ENCODE measurements around the gene HSF5.

- no peak for TF ChIP-seq EZH2 (IDR thresholded peaks at IDR 0.05)
- no peak for TF ChIP-seq POLR2AphosphoS5 (IDR thresholded peaks at IDR 0.05; ENCODE audit: borderline replicate concordance, low read depth, low read length)
- TF ChIP-seq FOXP2 (optimal IDR thresholded peaks at IDR 0.05; ENCODE audit: control extremely low read depth, extremely low read length, insufficient read depth): no peak
Observed at GRCh38 chr17:58507123-58507634, 19.0 kb upstream of the HSF5 start.

Measured in SK-N-MC (cell line).